ENCODE results near the gene NUP98. TPM values are rescaled to one million over a fixed set of nuclear protein-coding genes. Genes with fewer than 3 reads are reported as not detected.

Gene NUP98
- total RNA-seq, 1 donor from 2014 or later: 80.3 TPM

DNA sequence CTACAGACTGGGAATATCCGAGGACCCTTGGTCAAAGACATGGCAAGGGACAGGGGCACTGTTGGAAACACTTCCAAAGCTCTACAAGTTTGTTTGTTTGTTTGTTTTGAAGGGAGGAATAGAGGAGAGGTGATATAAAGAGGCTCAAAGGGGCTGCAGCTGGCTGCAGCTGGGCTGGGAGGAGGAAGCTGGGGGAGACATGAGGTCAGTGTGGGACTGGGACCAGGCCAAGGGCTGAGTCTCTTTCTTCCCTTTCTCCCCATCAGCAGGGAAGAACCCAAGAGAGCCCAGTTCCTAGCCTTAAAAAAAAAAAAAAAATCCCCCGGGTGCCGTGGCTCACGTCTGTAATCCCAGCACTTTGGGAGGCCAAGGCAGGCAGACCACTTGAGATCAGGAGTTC, 38.4 kb upstream of the NUP98 start:
- Mint-ChIP-seq H3K27me3 (no peaks in the 10 kb centered on the region), H3K4me1 (ENCODE audit: low read depth) (peaks cover 13% of the 10 kb centered on the region), H3K27ac (peak overlapping the region; percentile 36), H3K36me3 (ENCODE audit: insufficient read depth) (peaks cover 5% of the 10 kb centered on the region), H3K4me3 (ENCODE audit: low read depth) (no peak overlapping the region), H3K9me3 (ENCODE audit: low read depth) (no peaks in the 10 kb centered on the region)
- TF ChIP-seq, protein P1, sequence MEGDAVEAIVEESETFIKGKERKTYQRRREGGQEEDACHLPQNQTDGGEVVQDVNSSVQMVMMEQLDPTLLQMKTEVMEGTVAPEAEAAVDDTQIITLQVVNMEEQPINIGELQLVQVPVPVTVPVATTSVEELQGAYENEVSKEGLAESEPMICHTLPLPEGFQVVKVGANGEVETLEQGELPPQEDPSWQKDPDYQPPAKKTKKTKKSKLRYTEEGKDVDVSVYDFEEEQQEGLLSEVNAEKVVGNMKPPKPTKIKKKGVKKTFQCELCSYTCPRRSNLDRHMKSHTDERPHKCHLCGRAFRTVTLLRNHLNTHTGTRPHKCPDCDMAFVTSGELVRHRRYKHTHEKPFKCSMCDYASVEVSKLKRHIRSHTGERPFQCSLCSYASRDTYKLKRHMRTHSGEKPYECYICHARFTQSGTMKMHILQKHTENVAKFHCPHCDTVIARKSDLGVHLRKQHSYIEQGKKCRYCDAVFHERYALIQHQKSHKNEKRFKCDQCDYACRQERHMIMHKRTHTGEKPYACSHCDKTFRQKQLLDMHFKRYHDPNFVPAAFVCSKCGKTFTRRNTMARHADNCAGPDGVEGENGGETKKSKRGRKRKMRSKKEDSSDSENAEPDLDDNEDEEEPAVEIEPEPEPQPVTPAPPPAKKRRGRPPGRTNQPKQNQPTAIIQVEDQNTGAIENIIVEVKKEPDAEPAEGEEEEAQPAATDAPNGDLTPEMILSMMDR (IDR thresholded peaks at IDR 0.05; ENCODE audit: unreplicated experiment): no peak
- DNase-seq (ENCODE audit: low spot score, unreplicated experiment): no peak

DNA sequence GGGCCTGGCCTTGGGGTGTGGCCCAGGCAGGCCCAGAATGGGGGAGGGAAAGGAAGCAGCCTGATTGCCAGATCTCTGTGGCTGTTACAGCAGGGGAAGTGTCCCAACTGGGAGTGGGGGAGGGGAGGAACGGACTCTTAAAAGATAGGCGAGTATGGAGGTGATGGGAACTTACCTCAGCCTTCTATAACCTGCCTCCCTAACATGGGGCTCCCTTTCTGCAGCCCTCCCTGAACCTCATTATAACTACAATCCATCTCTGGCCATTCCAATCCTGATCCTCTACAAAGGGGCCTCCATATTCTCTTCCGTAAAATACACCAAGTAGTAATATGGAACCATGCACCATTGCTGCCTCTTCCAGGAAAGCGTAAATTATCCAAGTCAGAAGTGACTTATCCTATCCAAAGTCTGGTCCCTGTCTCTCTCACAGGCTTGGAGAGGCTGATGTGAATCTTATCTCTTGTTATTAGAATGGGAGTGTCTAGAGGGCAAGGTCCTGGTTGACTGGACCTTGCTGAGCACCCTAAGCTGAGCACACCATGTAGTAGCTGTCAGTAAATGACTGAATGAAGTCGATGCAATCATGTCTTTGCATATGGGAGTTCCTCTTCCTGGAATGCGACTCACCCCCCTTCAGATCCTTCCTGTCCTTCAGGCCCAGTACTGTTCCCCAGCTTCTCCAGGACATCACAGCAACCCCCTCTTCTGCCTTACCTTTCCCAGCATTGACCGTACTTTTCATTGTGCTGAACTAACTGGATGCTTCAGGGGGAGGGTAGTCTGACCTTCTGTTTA, 37.5 kb upstream of the NUP98 start:
- Mint-ChIP-seq H3K27me3 (no peaks in the 10 kb centered on the region), H3K9me3 (ENCODE audit: low read depth) (no peaks in the 10 kb centered on the region), H3K4me3 (ENCODE audit: low read depth) (no peak overlapping the region), H3K4me1 (ENCODE audit: low read depth) (peaks cover 11% of the 10 kb centered on the region), H3K36me3 (ENCODE audit: insufficient read depth) (peaks cover 5% of the 10 kb centered on the region), H3K27ac (peak overlapping the region; percentile 50)
- TF ChIP-seq, protein P1 (IDR thresholded peaks at IDR 0.05; ENCODE audit: unreplicated experiment): no peak
- no peak for DNase-seq (ENCODE audit: low spot score, unreplicated experiment)

DNA sequence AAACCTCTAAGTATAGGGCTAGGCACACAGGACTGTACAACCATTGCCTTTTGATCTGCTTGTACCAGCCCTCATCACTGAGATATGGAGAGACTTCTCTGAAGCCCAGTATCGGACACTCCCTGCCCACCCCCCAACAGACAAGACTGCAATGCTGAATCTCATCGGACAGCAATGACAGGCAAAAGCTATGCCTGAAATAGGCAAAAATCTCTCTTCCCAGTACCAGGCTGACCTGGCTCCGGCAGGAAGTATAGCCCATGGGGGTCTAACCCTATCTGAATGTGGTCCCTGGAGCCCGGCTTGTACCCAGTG, 37.0 kb upstream of the NUP98 start:
- Mint-ChIP-seq H3K27me3 (no peaks in the 10 kb centered on the region), H3K9me3 (ENCODE audit: low read depth) (no peaks in the 10 kb centered on the region), H3K36me3 (ENCODE audit: insufficient read depth) (peaks cover 5% of the 10 kb centered on the region), H3K4me3 (ENCODE audit: low read depth) (no peak overlapping the region), H3K27ac (no peak overlapping the region), H3K4me1 (ENCODE audit: low read depth) (peaks cover 5% of the 10 kb centered on the region)
- TF ChIP-seq, protein P1 (IDR thresholded peaks at IDR 0.05; ENCODE audit: unreplicated experiment): no peak
- DNase-seq (ENCODE audit: low spot score, unreplicated experiment): no peak

DNA sequence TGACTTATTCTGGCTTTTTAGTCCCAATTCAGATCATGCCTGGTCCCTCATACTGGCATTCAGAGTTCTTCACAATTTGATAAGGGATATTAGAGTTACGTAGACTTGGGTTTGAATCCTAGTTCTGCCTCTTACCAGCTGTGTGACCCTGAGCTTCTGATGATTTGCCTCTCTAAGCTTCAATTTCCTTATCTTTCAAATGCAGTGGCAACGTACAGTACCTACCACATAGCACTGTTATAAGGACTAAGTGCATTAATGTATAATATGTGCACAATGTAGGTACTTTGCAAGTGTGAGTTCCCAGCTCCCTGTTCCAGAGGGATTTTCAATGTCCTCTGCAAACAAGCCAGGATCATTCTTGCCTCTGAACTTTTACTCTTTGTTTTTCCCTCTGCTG, 36.1 kb upstream of the NUP98 start:
- H3K4me1 Mint-ChIP-seq (ENCODE audit: low read depth): peaks cover 3% of the 10 kb centered on the region
- H3K27ac Mint-ChIP-seq: no peak overlapping the region
- TF ChIP-seq, protein P1 (IDR thresholded peaks at IDR 0.05; ENCODE audit: unreplicated experiment): no peak
- no peaks in the 10 kb centered on the region for H3K27me3 Mint-ChIP-seq
- DNase-seq (ENCODE audit: low spot score, unreplicated experiment): no peak
- no peaks in the 10 kb centered on the region for H3K9me3 Mint-ChIP-seq (ENCODE audit: low read depth)
- peaks cover 5% of the 10 kb centered on the region for H3K36me3 Mint-ChIP-seq (ENCODE audit: insufficient read depth)
- H3K4me3 Mint-ChIP-seq (ENCODE audit: low read depth): no peak overlapping the region

DNA sequence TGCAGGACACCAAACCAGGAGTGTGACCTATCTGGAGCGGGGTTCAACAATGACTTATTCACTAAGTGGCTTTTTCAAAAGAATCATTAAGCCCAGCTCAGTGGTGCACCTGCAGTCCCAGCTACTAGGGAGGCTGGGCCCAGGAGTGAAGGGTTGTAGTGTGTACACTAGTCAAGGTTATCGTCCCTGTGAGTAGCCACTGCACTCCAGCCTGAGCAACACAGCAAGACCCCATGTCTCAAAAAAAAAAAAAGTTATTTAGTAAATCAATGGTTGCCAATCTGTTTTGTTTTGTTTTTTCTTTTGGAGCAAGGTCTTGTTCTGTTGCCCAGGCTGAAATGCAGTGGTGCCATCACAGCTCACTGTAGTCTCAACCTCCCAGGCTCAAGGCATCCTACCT, 35.5 kb upstream of the NUP98 start:
- peaks cover 5% of the 10 kb centered on the region for H3K36me3 Mint-ChIP-seq (ENCODE audit: insufficient read depth)
- peaks cover 3% of the 10 kb centered on the region for H3K4me1 Mint-ChIP-seq (ENCODE audit: low read depth)
- H3K27ac Mint-ChIP-seq: no peak overlapping the region
- no peak for DNase-seq (ENCODE audit: low spot score, unreplicated experiment)
- TF ChIP-seq, protein P1 (IDR thresholded peaks at IDR 0.05; ENCODE audit: unreplicated experiment): no peak
- H3K9me3 Mint-ChIP-seq (ENCODE audit: low read depth): no peaks in the 10 kb centered on the region
- H3K4me3 Mint-ChIP-seq (ENCODE audit: low read depth): no peak overlapping the region
- H3K27me3 Mint-ChIP-seq: no peaks in the 10 kb centered on the region
